DND-41 (cell line): ENCODE data around the gene PALD1.

ENCODE experiments used
- CTCF ChIP-seq: IDR thresholded peaks from 2 replicates; pipeline ENCODE4 v1.5.1; 2012; ENCODE audit warnings: borderline replicate concordance, low read length, moderate library complexity, mild to moderate bottlenecking; ENCODE audit not compliant: poor library complexity, severe bottlenecking; ENCODE audit errors: extremely low read depth
- EZH2 ChIP-seq: IDR thresholded peaks from 3 replicates; pipeline ENCODE4 v1.6.1; 2012; ENCODE audit warnings: borderline replicate concordance, low read depth, mild to moderate bottlenecking, moderate library complexity, low read length, inconsistent platforms; ENCODE audit not compliant: severe bottlenecking

GRCh38 chr10:70433581-70434280, 44.8 kb upstream of the PALD1 start:
- TF ChIP-seq CTCF (no peak), EZH2 (no peak)
